Spinal cord (tissue), 10 donors: ENCODE measurements around the gene SYT2. TPM values are rescaled to one million over a fixed set of nuclear protein-coding genes. Genes with fewer than 3 reads are reported as not detected.
A peak's percentile ranks its signal among the peaks of the same experiment; 100 is the strongest.
"Not testable (repeated sequence)": the region's sequence is repeated elsewhere in the genome, so short reads cannot be mapped to it uniquely, and the experiment has no call there.

Experiments used
- DNase-seq, 6 donors: peaks; one replicate each; pipeline versions ENCODE4 v3.0.0 to v3.0.0-alpha.2; 2013 to 2015; ENCODE audit warnings: low spot score in 6 of 6, low read depth in 4 of 6
- H3K27ac ChIP-seq: one replicate; pipeline ENCODE4 v1.5.1; 2013; ENCODE audit warnings: low read depth, low read length, control low read depth
- H3K27me3 ChIP-seq: one replicate; pipeline ENCODE4 v1.6.1; 2013; ENCODE audit warnings: low read length; ENCODE audit not compliant: control insufficient read depth, insufficient read depth
- H3K36me3 ChIP-seq: one replicate; pipeline ENCODE4 v1.6.1; 2013; ENCODE audit warnings: low read length; ENCODE audit not compliant: control insufficient read depth, insufficient read depth
- H3K4me1 ChIP-seq: one replicate; pipeline ENCODE4 v1.6.1; 2013; ENCODE audit warnings: low read length; ENCODE audit not compliant: control insufficient read depth, insufficient read depth
- H3K4me3 ChIP-seq: one replicate; pipeline ENCODE4 v1.5.1; 2013; ENCODE audit warnings: low read depth, low read length, control low read depth
- H3K9me3 ChIP-seq: one replicate; pipeline ENCODE4 v1.6.1; 2013; ENCODE audit warnings: low read length; ENCODE audit not compliant: control insufficient read depth, insufficient read depth
- WGBS: methylation state at CpG from one replicate; pipeline ENCODE4 v1.1.5; 2013; ENCODE audit warnings: missing lambda C conversion rate; ENCODE audit not compliant: insufficient coverage; 5-methylcytosine and 5-hydroxymethylcytosine counted together
- polyA plus RNA-seq, 2 donors: library from polyadenylated mRNA; unstranded; fragments of 120-200 nt; gene quantifications; one replicate each; pipeline ENCODE4 v1.2.1, GENCODE V29; 2013; ENCODE audit not compliant: insufficient read length in 2 of 2
- total RNA-seq, 2 donors: library from RNA; depleted of rRNA in 1 of 2; stranded (reverse); fragments of 120-200 nt in 1 of 2; fragments of >200 nt in 1 of 2; gene quantifications; one replicate each; pipeline versions ENCODE4 v1.2.3 to v1.2.4, GENCODE V29; 2013 to 2014
- donor health status: healthy.

The SYT2 gene
- total and polyA plus RNA-seq, 4 donors, result 11.1 to 59.2 (median 48.8) TPM

DNA sequence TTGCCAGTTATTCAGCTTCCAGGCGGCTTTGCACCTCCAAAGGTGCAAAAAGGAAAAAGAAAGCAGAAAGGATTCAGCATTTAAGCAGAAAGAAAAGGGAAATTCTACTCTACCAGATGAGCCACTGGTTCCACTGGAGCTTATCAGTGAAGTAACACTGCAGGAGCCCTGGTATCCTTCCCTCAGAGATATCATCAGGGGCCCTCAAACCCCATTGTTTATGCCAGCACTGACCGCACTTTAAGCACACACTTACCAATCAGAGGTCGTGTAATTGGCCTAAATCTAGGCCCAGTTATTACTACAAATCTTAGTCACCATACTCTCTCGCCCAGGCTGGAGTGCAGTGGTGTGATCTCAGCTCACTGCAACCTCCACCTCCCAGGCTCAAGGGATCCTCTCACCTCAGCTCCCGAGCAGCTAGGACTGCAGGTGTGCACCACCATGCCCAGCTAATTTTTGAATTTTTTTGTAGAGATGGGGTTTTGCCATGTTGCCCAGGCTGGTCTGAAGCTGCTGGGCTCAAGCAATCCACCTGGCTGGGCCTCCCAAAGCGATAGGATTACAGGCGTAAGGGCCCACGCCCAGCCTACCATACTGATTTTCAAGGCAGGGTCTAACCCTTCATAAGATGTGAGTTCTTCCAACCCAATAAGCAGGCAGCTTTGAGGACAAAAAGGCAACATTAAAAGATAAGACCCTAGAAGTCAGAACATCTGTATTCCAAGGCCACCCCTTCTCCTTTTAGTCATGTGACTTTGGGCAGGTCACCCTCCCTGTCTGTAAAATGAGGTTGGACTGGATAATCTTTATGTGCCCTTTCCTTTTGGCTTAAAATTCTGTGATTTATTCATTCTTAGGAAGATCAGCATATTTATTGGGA is 125.3 kb downstream of the SYT2 start:
- H3K36me3 ChIP-seq, result peaks cover 10% of the 10 kb centered on the region
- H3K27me3 ChIP-seq, result no peaks in the 10 kb centered on the region
- no peak overlapping the region for H3K27ac ChIP-seq
- no peak for DNase-seq
- H3K4me3 ChIP-seq, result no peak overlapping the region
- H3K4me1 ChIP-seq, result peaks cover 19% of the 10 kb centered on the region
- 98% methylated on average over 8 of the region's 8 CpGs for WGBS
- H3K9me3 ChIP-seq, result no peaks in the 10 kb centered on the region

DNA sequence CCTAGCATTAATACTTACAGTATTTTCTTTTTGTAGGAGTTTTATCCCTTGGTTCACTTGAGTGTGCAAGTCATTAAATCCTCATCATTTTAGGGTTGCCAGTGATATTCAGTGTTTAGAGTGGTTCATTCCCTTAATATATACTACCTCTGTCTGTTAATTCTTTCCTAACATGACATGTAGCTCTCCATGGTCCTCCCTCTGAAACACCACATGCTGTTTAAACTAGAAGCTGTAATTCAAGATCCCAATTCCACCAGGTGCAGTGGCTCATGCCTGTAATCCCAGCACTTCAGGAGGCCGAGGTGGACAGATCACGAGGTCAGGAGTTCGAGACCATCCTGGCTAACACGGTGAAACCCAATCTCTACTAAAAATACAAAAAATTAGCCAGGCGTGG is 127.9 kb downstream of the SYT2 start:
- peaks cover 11% of the 10 kb centered on the region for H3K4me1 ChIP-seq
- not testable (repeated sequence) for H3K27me3 ChIP-seq, H3K4me3 ChIP-seq, H3K9me3 ChIP-seq, DNase-seq, H3K27ac ChIP-seq
- no CpG with 5 or more reads among the region's 5 CpGs for WGBS
- H3K36me3 ChIP-seq, result peaks cover 10% of the 10 kb centered on the region

GRCh38 chr1:202580619-202581018 is 129.6 kb downstream of the SYT2 start:
- WGBS, result no CpG with 5 or more reads among the region's 1 CpG
- Histone ChIP-seq H3K4me3 (no peak overlapping the region), H3K4me1 (peaks cover 4% of the 10 kb centered on the region), H3K27me3 (no peaks in the 10 kb centered on the region), H3K27ac (peak overlapping the region; percentile 61), H3K9me3 (no peaks in the 10 kb centered on the region), H3K36me3 (peaks cover 10% of the 10 kb centered on the region)
- DNase-seq, result no peak

DNA sequence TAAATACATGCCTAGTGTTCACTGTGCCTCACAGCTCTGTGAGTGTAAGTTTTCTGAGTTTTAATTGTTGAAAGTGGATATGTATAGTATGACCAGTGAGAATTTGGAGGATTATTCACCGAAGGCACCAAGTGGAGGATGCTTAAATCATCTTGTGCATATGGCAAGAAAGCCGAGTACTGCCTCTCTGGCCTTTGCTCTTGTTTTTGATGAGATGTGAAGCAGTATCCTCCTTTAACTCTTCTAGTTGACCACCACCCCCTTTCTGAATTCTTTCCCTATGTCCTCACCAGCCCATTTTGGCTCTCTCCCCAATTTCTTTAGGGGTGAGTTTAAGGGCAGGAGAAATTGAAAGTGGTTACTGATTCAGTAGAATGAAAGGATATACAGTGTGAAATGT is 130.4 kb downstream of the SYT2 start:
- no peak overlapping the region for H3K4me3 ChIP-seq
- H3K4me1 ChIP-seq, result peaks cover 4% of the 10 kb centered on the region
- WGBS, result no CpG with 5 or more reads among the region's 2 CpGs
- no peak for DNase-seq
- H3K36me3 ChIP-seq, result peaks cover 10% of the 10 kb centered on the region
- H3K9me3 ChIP-seq, result no peaks in the 10 kb centered on the region
- H3K27me3 ChIP-seq, result no peaks in the 10 kb centered on the region
- H3K27ac ChIP-seq, result peak overlapping the region; percentile 61

GRCh38 chr1:202578565-202578964 is 131.7 kb downstream of the SYT2 start:
- H3K4me3 ChIP-seq, result no peak overlapping the region
- peak overlapping the region; percentile 57 for H3K27ac ChIP-seq
- H3K4me1 ChIP-seq, result peaks cover 4% of the 10 kb centered on the region
- no peaks in the 10 kb centered on the region for H3K9me3 ChIP-seq
- no peaks in the 10 kb centered on the region for H3K27me3 ChIP-seq
- H3K36me3 ChIP-seq, result peaks cover 12% of the 10 kb centered on the region
- DNase-seq, result peak in 1 of 6 donors; percentile 44
- WGBS, result 63% methylated on average over 3 of the region's 6 CpGs

DNA sequence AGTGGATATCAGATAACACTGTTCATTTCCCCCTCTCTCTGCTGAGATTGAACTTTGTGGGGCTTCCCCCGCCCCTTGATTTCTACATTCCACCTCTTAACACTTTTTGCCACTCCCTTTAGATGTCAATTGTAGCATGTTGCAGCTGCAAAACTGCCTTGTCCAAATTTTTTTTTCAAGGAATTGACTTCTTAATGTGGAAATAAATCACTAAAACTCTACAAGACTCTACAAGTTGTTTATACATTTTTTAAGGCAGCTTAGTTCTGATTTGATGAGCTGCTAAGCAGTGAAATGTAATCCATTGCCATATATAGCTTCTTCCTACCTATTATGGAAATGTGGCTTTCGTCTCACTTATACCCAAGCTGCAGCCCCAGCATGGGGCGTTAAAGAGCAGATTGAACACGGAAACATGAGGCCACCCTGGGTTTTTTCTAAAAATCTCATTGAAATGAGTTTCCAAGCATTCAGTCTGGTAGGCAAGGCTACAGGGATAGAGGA is 132.2 kb downstream of the SYT2 start:
- peak in 1 of 6 donors; percentile 55 for DNase-seq
- Histone ChIP-seq H3K9me3 (no peaks in the 10 kb centered on the region), H3K27me3 (no peaks in the 10 kb centered on the region), H3K36me3 (peaks cover 12% of the 10 kb centered on the region), H3K4me3 (no peak overlapping the region), H3K4me1 (peaks cover 4% of the 10 kb centered on the region), H3K27ac (peak overlapping the region; percentile 57)
- 35% methylated on average over 3 of the region's 4 CpGs for WGBS

GRCh38 chr1:202577381-202577780 is 132.9 kb downstream of the SYT2 start:
- no peak overlapping the region for H3K4me3 ChIP-seq
- H3K4me1 ChIP-seq, result peaks cover 4% of the 10 kb centered on the region
- peaks cover 15% of the 10 kb centered on the region for H3K36me3 ChIP-seq
- no peaks in the 10 kb centered on the region for H3K9me3 ChIP-seq
- H3K27ac ChIP-seq, result peak overlapping the region; percentile 12
- H3K27me3 ChIP-seq, result no peaks in the 10 kb centered on the region
- DNase-seq, result no peak
- 40% methylated on average over 2 of the region's 2 CpGs for WGBS

- DNase-seq, result no peak
- Histone ChIP-seq H3K36me3 (peaks cover 15% of the 10 kb centered on the region), H3K9me3 (no peaks in the 10 kb centered on the region), H3K4me1 (peaks cover 4% of the 10 kb centered on the region), H3K4me3 (no peak overlapping the region), H3K27ac (no peak overlapping the region), H3K27me3 (no peaks in the 10 kb centered on the region)
- 100% methylated on average over 1 of the region's 1 CpG for WGBS
These were observed 133.4 kb downstream of the SYT2 start for GRCh38 chr1:202576816-202577215.

- peak in 1 of 6 donors; percentile 45 for DNase-seq
- peaks cover 4% of the 10 kb centered on the region for H3K4me1 ChIP-seq
- no peak overlapping the region for H3K27ac ChIP-seq
- no CpG with 5 or more reads among the region's 2 CpGs for WGBS
- no peak overlapping the region for H3K4me3 ChIP-seq
- H3K27me3 ChIP-seq, result no peaks in the 10 kb centered on the region
- H3K9me3 ChIP-seq, result no peaks in the 10 kb centered on the region
- H3K36me3 ChIP-seq, result peaks cover 11% of the 10 kb centered on the region
These were observed 134.2 kb downstream of the SYT2 start for GRCh38 chr1:202575918-202576653.
